22Rv1 (cell line): ENCODE results near the gene SAMD4A.

Experiments used
- CTCF ChIP-seq: fragments of 450-650 bp; IDR thresholded peaks from 2 replicates; pipeline ENCODE4 v1.5.1; 2017; ENCODE audit warnings: mild to moderate bottlenecking
- ZFX ChIP-seq: fragments of 450-650 bp; IDR thresholded peaks from 2 replicates; pipeline ENCODE4 v1.6.1; 2017; ENCODE audit warnings: antibody characterized with exemption, borderline replicate concordance

DNA sequence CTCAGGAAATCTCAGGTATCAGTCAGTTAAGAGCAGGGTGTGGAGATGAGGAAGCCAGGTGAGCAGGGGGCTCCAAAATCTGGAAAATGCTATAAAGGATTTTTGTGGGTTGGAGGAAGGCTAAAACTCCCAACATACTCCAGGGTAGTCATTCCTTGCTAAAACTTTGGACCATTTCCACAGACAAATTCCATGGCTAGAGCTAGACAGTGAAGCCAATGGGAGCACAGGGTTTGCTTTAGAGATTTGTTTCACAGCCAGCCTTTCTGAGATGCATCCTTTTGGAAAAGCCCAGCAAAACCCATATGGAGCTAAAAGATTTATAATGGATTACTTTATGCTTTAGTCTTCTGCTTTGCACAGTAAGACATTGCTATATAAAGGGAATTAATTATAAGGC, 146.5 kb downstream of the SAMD4A start:
- TF ChIP-seq CTCF (no peak), ZFX (no peak)
